ENCODE results near the gene EZR. TPM values are rescaled to one million over a fixed set of nuclear protein-coding genes. Genes with fewer than 3 reads are reported as not detected.

Gene EZR
- total and polyA plus RNA-seq, 2 of the 8 experiments (the other 6 are each of a cell fraction or from before 2014, with no cell fraction given): 122 to 286 TPM

- Histone ChIP-seq H2BK12ac (ENCODE audit: low read depth, low read length) (no peak overlapping the region), H4K5ac (ENCODE audit: insufficient read length, low read depth, low read length) (no peak overlapping the region), H3K23ac (ENCODE audit: insufficient read length) (no peak overlapping the region), H3K27me3 (replicated peaks in 1 of 4; ENCODE audit: control insufficient read depth in 3 of 4, extremely low read depth in 1 of 4, insufficient read depth in 3 of 4, low read length in 3 of 4) (no peaks in the 10 kb centered on the region), H3K79me2 (ENCODE audit: control insufficient read depth in 1 of 2, insufficient read depth in 2 of 2, low read length in 2 of 2) (no peaks in the 10 kb centered on the region), H3K9ac (replicated peaks in 1 of 4; ENCODE audit: extremely low read depth in 1 of 4, low read depth in 3 of 4, low read length in 3 of 4) (no peak overlapping the region), H2BK5ac (ENCODE audit: low read depth, low read length) (no peak overlapping the region; the same call in 1 of the 2 replicates), H2BK15ac (ENCODE audit: low read length) (no peak overlapping the region), H2BK120ac (replicated peaks; ENCODE audit: low read depth, low read length) (no peak overlapping the region), H3K27ac (ENCODE audit: low read depth, low read length) (no peak overlapping the region), H3K4me1 (replicated peaks in 1 of 4; ENCODE audit: control insufficient read depth in 3 of 4, insufficient read depth in 4 of 4, low read length in 3 of 4) (peaks cover 0 to 2% (median 1%) of the 10 kb centered on the region in 4 experiments; a peak in 3 of 7 replicates), H4K8ac (ENCODE audit: extremely low read depth, insufficient read depth, low read length) (no peak overlapping the region), H3K56ac (replicated peaks; ENCODE audit: insufficient read length, low read depth, low read length) (no peak overlapping the region), H3K79me1 (ENCODE audit: low read depth, low read length) (no peaks in the 10 kb centered on the region), H3K4ac (replicated peaks; ENCODE audit: insufficient read length, low read depth, low read length) (no peak overlapping the region), H3K18ac (ENCODE audit: extremely low read depth, low read length) (no peak overlapping the region), H3K36me3 (ENCODE audit: control insufficient read depth in 2 of 4, insufficient read depth in 4 of 4, low read length in 3 of 4) (no peaks in the 10 kb centered on the region), H3K4me2 (ENCODE audit: insufficient read depth in 1 of 2, low read depth in 2 of 2, low read length in 2 of 2) (no peak overlapping the region), H3K23me2 (ENCODE audit: low read depth, low read length) (no peaks in the 10 kb centered on the region), H4K91ac (replicated peaks; ENCODE audit: insufficient read length, low read length) (no peak overlapping the region), H2BK20ac (ENCODE audit: low read length) (0 out of 2 replicates have a peak overlapping the region, but pooled peaks have one; percentile 72), H3K9me3 (ENCODE audit: insufficient read depth in 2 of 2, low read depth in 1 of 2, low read length in 1 of 2) (no peaks in the 10 kb centered on the region), H4K20me1 (replicated peaks in 1 of 2; ENCODE audit: control insufficient read depth in 1 of 2, insufficient read depth in 2 of 2, low read length in 2 of 2) (no peaks in the 10 kb centered on the region), H3K4me3 (ENCODE audit: extremely low read depth in 1 of 4, insufficient read depth in 2 of 4, low read depth in 3 of 4, low read length in 4 of 4) (no peak overlapping the region), H2AFZ (ENCODE audit: low read length) (no peak overlapping the region), H3K14ac (ENCODE audit: insufficient read length) (no peak overlapping the region), H2AK5ac (ENCODE audit: low read depth, low read length) (no peak overlapping the region)
- WGBS, 2 experiments (ENCODE audit: extremely low coverage in 1 of 2, insufficient coverage in 1 of 2, insufficient read length in 1 of 2, insufficient replicate concordance in 2 of 2, low coverage in 1 of 2, low lambda C conversion rate in 2 of 2, missing lambda C conversion rate in 1 of 2): 86% methylated on average over 4 of the region's 4 CpGs; no CpG with 5 or more reads in 1 of the 2 experiments
- FAIRE-seq: no peak
- ChIA-PET POLR2A (ENCODE audit: partially characterized antibody) (interaction anchor here (1.5 to 9.9 kb wide), 3 partner anchors 7 to 51 kb away, joined by 4 to 93 read pairs (median 4); partner anchors contain the start of gene EZR), CTCF (ENCODE audit: partially characterized antibody) (interaction anchor here (0.6 to 2.1 kb wide), 2 partner anchors 66 to 110 kb away, joined by 3 to 5 read pairs; no protein-coding TSS in a partner anchor)
- DNase-seq (ENCODE audit: low read depth in 1 of 2, low spot score in 2 of 2): no peak
- TF ChIP-seq HDAC6 (IDR thresholded peaks at IDR 0.05; ENCODE audit: low read depth, low read length) (no peak), CEBPB (IDR thresholded peaks at IDR 0.05; ENCODE audit: low read depth, low read length) (no peak), CBX5 (IDR thresholded peaks at IDR 0.05; ENCODE audit: low read depth, low read length) (no peak), SAP30 (IDR thresholded peaks at IDR 0.05; ENCODE audit: insufficient read depth, insufficient replicate concordance, low read length) (no peak), KDM1A (IDR thresholded peaks at IDR 0.05; ENCODE audit: borderline replicate concordance, low read length) (no peak), CBX8 (IDR thresholded peaks at IDR 0.05; ENCODE audit: borderline replicate concordance, low read depth, low read length) (no peak), ZNF274 (IDR thresholded peaks at IDR 0.05; ENCODE audit: borderline replicate concordance, extremely low read depth, low read length) (no peak), TBP (IDR thresholded peaks at IDR 0.05; ENCODE audit: low read depth, low read length) (no peak), TAF7 (optimal IDR thresholded peaks at IDR 0.05; ENCODE audit: borderline replicate concordance, low read depth, low read length) (no peak), TAF1 (IDR thresholded peaks at IDR 0.05; ENCODE audit: low read depth, low read length) (no peak)
- TF ChIP-seq, protein P1, sequence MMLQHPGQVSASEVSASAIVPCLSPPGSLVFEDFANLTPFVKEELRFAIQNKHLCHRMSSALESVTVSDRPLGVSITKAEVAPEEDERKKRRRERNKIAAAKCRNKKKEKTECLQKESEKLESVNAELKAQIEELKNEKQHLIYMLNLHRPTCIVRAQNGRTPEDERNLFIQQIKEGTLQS (IDR thresholded peaks at IDR 0.05; ENCODE audit: insufficient read depth, low read depth, low read length): no peak
- TF ChIP-seq, protein P2, sequence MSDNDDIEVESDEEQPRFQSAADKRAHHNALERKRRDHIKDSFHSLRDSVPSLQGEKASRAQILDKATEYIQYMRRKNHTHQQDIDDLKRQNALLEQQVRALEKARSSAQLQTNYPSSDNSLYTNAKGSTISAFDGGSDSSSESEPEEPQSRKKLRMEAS (IDR thresholded peaks at IDR 0.05): no peak
These were observed 42.7 kb upstream of the EZR start for GRCh38 chr6:158861686-158862381.
